ENCODE data around the gene CIAO3.

CIAO3 gene

DNA sequence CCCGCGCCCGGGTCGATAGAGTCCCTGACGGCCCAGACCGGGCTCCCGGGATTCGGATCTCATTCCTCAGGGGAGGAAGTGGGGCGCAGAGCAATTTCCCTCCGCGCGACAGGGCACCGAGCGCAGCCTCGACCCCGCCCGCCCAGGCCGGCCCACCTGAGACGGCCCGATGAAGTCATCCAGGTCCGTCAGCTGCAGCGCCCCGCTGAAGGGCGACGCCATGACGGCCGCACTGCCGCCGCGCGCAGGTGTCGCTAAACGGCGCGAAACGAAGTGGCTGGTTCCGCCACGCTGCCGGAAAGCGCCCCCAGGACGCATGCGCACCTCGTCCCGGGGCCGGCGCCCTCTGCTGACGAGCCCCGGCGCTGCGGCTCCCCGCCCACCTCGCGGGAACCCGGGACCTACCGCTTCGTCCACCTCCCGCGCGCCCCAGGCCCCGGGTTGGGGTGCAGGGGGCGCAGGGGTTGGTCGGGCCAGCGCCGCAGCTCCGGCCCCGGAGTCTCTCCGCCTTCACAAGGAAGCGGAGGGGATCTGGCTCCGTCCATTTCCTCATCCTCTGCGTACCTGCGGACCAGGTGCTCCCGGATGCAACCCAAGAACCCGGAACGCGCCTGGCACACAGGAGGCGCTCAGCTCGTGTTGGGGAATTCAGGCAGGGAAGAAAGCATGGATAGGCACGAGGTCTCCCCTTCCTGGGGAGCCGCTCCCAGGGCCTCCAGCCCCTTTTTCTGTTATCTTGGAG is at the start of gene CIAO3:
CIAO3 (minus strand) TSS at position 234 of the 742 bp plus-strand sequence; CDS start at position 222, 12 bp downstream.
- Histone ChIP-seq H3K36me3 (ENCODE audit: insufficient read depth, low read length) (peaks cover 5% of the 10 kb centered on the region; the same call in 1 of the 2 replicates), H3K9me3 (ENCODE audit: control insufficient read depth, insufficient read depth, low read length) (no peaks in the 10 kb centered on the region), H3K4me1 (ENCODE audit: insufficient read depth, low read length) (peaks cover 6% of the 10 kb centered on the region; the same call in 1 of the 2 replicates), H3K9ac (ENCODE audit: low read depth, low read length) (peak within 1 kb of the TSS; percentile 93)

DNA sequence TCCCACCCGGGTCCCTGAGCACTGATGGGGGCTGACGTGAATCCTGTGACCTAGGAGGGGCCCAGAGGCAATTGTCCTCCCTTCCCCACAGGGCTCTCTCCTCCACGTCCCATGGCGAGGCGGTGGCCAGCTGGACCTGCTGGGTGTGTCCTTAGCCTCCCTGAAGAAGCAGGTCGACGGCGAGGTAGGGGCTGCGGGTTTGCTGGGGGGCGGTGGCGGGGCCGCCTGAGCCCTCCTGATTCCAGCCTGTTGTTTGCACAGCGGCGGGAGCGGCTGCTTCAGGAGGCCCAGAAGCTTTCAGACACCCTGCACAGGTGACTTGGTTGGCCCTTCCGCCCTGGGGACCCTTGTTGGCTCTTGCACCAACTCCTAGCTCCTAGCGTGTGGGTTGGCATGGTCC is 49.3 kb upstream of the CIAO3 start:
- Histone ChIP-seq H3K9me3 (ENCODE audit: control insufficient read depth, insufficient read depth, low read length) (no peaks in the 10 kb centered on the region), H3K4me1 (ENCODE audit: insufficient read depth, low read length) (peaks cover 3% of the 10 kb centered on the region; the same call in 1 of the 2 replicates), H3K9ac (ENCODE audit: low read depth, low read length) (no peak overlapping the region), H3K36me3 (ENCODE audit: insufficient read depth, low read length) (peaks cover 13% of the 10 kb centered on the region)

DNA sequence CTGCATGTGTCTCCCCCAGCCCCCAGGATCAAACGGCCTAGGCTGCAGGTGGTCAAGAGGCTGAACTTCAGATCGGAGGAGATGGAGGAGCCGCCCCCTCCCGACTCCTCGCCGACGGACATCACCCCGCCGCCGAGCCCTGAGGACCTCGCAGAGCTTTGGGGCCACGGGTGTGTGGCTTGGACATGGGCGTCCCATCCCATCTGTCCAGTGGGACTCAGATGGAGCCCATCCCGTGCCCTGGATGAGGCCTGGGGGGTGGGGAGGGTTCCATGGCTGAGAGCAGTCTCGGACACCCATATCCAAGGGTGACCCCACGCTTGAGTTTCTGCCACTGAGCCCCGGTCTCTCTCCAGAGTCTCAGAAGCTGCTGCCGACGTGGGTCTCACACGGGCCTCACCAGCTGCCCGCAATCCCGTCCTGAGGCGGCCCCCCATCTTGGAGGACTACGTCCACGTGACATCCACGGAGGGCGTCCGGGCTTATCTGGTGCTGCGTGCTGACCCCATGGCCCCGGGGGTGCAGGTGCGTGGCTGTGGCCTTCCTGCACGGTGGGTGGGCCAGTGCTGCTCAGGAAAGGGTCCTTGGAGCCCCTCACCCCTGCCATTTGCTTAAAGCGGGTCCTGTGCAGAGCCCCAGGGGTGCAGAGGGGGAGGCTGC is 48.5 kb upstream of the CIAO3 start:
- peak overlapping the region; percentile 83 for H3K9ac ChIP-seq (ENCODE audit: low read depth, low read length)
- peaks cover 13% of the 10 kb centered on the region for H3K36me3 ChIP-seq (ENCODE audit: insufficient read depth, low read length)

GRCh38 chr16:788399-789126 is 47.8 kb upstream of the CIAO3 start, which contains the start of gene CHTF18:
Gene CHTF18 (plus strand): TSS chr16:788620. CDS start chr16:788685, 65 bp downstream.
- H3K36me3 ChIP-seq (ENCODE audit: insufficient read depth, low read length), result peaks cover 13% of the 10 kb centered on the region
- H3K9me3 ChIP-seq (ENCODE audit: control insufficient read depth, insufficient read depth, low read length), result no peaks in the 10 kb centered on the region
- peaks cover 4% of the 10 kb centered on the region; the same call in 1 of the 2 replicates for H3K4me1 ChIP-seq (ENCODE audit: insufficient read depth, low read length)
- H3K9ac ChIP-seq (ENCODE audit: low read depth, low read length), result peak within 1 kb of the TSS; percentile 84

More for the DNA sequence above, 48.5 kb upstream of the CIAO3 start:
- Histone ChIP-seq H3K4me1 (ENCODE audit: insufficient read depth, low read length) (peaks cover 4% of the 10 kb centered on the region; the same call in 1 of the 2 replicates), H3K9me3 (ENCODE audit: control insufficient read depth, insufficient read depth, low read length) (no peaks in the 10 kb centered on the region)

DNA sequence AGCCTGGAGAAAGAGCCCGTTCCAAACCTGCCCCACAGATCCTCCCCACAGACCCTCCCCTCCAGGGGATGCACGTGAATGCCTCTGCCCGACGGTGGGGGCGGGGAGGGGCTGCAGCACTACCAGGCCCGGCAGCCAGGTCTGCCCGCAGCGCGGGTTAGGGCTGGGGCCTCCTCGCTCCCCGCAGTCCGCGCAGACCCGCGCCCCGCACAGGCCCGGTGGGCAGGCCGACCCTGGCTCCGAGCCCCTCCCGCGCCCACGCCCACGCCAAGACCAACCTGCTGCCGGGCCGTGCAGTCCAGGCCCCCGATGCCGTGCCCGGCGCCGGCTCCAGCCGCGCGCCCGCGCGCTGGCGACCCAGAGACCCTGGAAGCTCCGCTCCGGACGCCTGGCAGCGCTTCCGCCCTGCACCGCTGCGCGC is 47.2 kb upstream of the CIAO3 start, which contains the start of gene RPUSD1:
RPUSD1 (minus strand) TSS at position 404 of the 421 bp plus-strand sequence. CDS start 644 bp downstream, outside the sequence.
- Histone ChIP-seq H3K9me3 (ENCODE audit: control insufficient read depth, insufficient read depth, low read length) (no peaks in the 10 kb centered on the region), H3K4me1 (ENCODE audit: insufficient read depth, low read length) (peaks cover 4% of the 10 kb centered on the region; the same call in 1 of the 2 replicates), H3K9ac (ENCODE audit: low read depth, low read length) (peak within 1 kb of the TSS; percentile 84), H3K36me3 (ENCODE audit: insufficient read depth, low read length) (peaks cover 13% of the 10 kb centered on the region)

DNA sequence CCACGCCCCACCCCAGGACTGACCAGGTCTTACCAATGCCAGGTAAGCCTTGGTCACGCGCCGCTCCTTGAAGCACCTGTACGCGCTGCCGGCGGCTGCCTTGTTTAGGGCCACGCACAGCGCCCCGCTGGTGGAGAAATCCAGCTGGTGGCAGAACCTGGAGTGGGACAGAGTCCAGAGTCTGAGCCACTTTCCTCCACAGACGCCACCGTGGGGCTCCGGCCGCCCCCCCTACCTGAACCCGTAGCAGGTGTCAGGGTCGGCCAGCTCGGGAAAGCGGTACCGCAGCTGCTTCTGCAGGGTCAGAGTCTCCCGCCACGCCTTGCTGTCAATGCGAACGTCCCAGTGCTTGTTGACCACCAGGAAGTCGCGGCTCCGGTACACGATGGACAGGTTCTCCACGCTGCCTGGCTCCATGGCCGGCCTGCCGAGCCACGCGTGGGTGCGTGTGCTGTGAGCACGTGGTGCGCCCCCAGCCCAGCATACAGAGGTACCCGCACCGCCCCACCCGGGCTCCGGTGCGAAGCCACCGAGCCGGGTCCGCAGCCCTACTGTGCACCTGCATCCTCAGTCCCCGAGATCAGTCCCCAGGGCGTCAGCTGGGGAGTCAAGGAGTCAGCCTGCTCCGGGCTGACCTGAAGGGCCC is 46.6 kb upstream of the CIAO3 start:
- Histone ChIP-seq H3K9ac (ENCODE audit: low read depth, low read length) (peak overlapping the region; percentile 84), H3K9me3 (ENCODE audit: control insufficient read depth, insufficient read depth, low read length) (no peaks in the 10 kb centered on the region), H3K36me3 (ENCODE audit: insufficient read depth, low read length) (peaks cover 13% of the 10 kb centered on the region), H3K4me1 (ENCODE audit: insufficient read depth, low read length) (peaks cover 4% of the 10 kb centered on the region; the same call in 1 of the 2 replicates)

DNA sequence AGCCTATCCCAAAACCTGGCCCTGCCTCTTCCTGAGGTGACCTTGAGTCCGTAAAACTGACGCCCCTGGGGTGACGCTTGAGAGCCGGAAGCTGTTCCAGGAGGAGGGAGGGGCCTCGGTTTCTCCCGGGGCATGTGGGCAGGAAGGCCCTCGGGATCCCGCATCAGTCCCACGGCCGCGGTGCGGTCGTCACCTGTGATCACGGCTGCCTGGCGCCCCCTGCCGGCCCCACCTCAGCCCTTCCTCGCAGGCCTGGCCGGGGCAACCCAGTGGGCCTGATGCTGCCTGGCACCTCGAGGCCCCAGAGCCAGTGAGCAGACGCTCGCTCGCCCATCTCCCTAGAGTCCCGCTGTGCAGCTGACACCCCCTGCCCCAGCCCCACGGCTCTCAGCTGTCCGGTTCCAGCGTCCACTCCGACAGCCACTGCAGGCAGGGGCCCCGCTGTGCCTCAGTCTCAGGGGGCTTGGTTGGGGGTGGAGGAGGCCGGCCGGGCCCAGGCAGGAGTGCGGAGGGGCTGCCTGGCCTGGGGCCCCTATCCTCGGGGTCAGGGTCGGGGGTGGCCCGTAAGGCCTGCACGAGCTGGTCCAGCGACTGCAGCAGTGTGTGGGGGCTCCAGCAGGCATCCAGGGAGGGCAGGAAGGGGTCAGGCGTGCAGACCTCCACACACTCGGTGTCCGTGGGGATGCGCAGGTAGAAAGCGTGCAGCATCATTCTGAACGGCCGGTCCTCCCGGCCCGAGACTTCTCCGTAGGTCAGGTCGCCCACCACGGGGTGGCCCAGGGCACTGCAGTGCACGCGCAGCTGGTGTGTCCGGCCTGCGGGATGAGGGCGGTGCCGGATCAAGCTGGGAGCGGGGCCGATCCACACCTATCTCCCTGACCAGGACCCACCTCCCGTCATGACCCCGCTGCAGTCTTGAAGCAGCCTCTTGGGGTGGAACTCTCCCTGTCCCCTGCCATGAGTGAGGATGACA is 45.1 kb upstream of the CIAO3 start:
- Histone ChIP-seq H3K9me3 (ENCODE audit: control insufficient read depth, insufficient read depth, low read length) (no peaks in the 10 kb centered on the region), H3K36me3 (ENCODE audit: insufficient read depth, low read length) (peaks cover 12% of the 10 kb centered on the region), H3K4me1 (ENCODE audit: insufficient read depth, low read length) (peaks cover 4% of the 10 kb centered on the region; the same call in 1 of the 2 replicates), H3K9ac (ENCODE audit: low read depth, low read length) (no peak overlapping the region)

- Histone ChIP-seq H3K9ac (ENCODE audit: low read depth, low read length) (no peak overlapping the region), H3K9me3 (ENCODE audit: control insufficient read depth, insufficient read depth, low read length) (no peaks in the 10 kb centered on the region), H3K36me3 (ENCODE audit: insufficient read depth, low read length) (peaks cover 5% of the 10 kb centered on the region), H3K4me1 (ENCODE audit: insufficient read depth, low read length) (peaks cover 4% of the 10 kb centered on the region; the same call in 1 of the 2 replicates)
Measured at GRCh38 chr16:784431-784830, 43.6 kb upstream of the CIAO3 start.

GRCh38 chr16:783404-784161 is 42.8 kb upstream of the CIAO3 start:
- H3K4me1 ChIP-seq (ENCODE audit: insufficient read depth, low read length), result peaks cover 4% of the 10 kb centered on the region; the same call in 1 of the 2 replicates
- H3K36me3 ChIP-seq (ENCODE audit: insufficient read depth, low read length), result peaks cover 5% of the 10 kb centered on the region
- H3K9ac ChIP-seq (ENCODE audit: low read depth, low read length), result no peak overlapping the region
- H3K9me3 ChIP-seq (ENCODE audit: control insufficient read depth, insufficient read depth, low read length), result no peaks in the 10 kb centered on the region

- Histone ChIP-seq H3K9ac (ENCODE audit: low read depth, low read length) (no peak overlapping the region), H3K9me3 (ENCODE audit: control insufficient read depth, insufficient read depth, low read length) (no peaks in the 10 kb centered on the region), H3K4me1 (ENCODE audit: insufficient read depth, low read length) (peaks cover 4% of the 10 kb centered on the region; the same call in 1 of the 2 replicates), H3K36me3 (ENCODE audit: insufficient read depth, low read length) (peaks cover 5% of the 10 kb centered on the region)
Measured at GRCh38 chr16:782766-783403, 42.1 kb upstream of the CIAO3 start.

- no peak overlapping the region for H3K9ac ChIP-seq (ENCODE audit: low read depth, low read length)
- H3K9me3 ChIP-seq (ENCODE audit: control insufficient read depth, insufficient read depth, low read length), result no peaks in the 10 kb centered on the region
- H3K36me3 ChIP-seq (ENCODE audit: insufficient read depth, low read length), result peaks cover 5% of the 10 kb centered on the region
- peaks cover 7% of the 10 kb centered on the region; the same call in 1 of the 2 replicates for H3K4me1 ChIP-seq (ENCODE audit: insufficient read depth, low read length)
Measured at GRCh38 chr16:782258-782657, 41.5 kb upstream of the CIAO3 start.
